ENCODE measurements around the gene OSCAR. TPM values are rescaled to one million over a fixed set of nuclear protein-coding genes. Genes with fewer than 3 reads are reported as not detected.
A peak's percentile ranks its signal among the peaks of the same experiment; 100 is the strongest.

The OSCAR gene
- total and polyA plus RNA-seq, 2 of the 13 experiments (the other 11 are each of a cell fraction or from before 2014, with no cell fraction given): 1.9 TPM; not detected in 1

GRCh38 chr19:54115109-54116063 is 14.8 kb upstream of the OSCAR start, which contains the start of the genes PRPF31 and TFPT (continued):
- TF ChIP-seq HNF4A (CRISPR knock-in tag; IDR thresholded peaks at IDR 0.05) (no peak), SNAI1 (CRISPR knock-in tag; IDR thresholded peaks at IDR 0.05; ENCODE audit: borderline replicate concordance) (no peak), FOXK1 (CRISPR knock-in tag; IDR thresholded peaks at IDR 0.05; ENCODE audit: borderline replicate concordance, low read depth) (peak; percentile 97), KDM3A (CRISPR knock-in tag; IDR thresholded peaks at IDR 0.05; ENCODE audit: low read depth) (peak; percentile 85), ZNF253 (CRISPR knock-in tag; IDR thresholded peaks at IDR 0.05; ENCODE audit: borderline replicate concordance) (0 out of 2 replicates have a peak, but pooled peaks have one; percentile 23), TEAD2 (CRISPR knock-in tag; IDR thresholded peaks at IDR 0.05) (0 out of 2 replicates have a peak, but pooled peaks have one; percentile 33), KIAA2018 (CRISPR knock-in tag; IDR thresholded peaks at IDR 0.05; ENCODE audit: borderline replicate concordance) (0 out of 2 replicates have a peak, but pooled peaks have one; percentile 51), ZNF75D (CRISPR knock-in tag; IDR thresholded peaks at IDR 0.05; ENCODE audit: borderline replicate concordance) (no peak), ZNF776 (CRISPR knock-in tag; IDR thresholded peaks at IDR 0.05) (no peak; the same call in 1 of the 2 replicates), ZNF33A (CRISPR knock-in tag; IDR thresholded peaks at IDR 0.05; ENCODE audit: borderline replicate concordance) (peak; percentile 89; the same call in 1 of the 2 replicates), ZKSCAN8 (CRISPR knock-in tag; IDR thresholded peaks at IDR 0.05; ENCODE audit: borderline replicate concordance) (no peak; the same call in 1 of the 2 replicates), AFF4 (CRISPR knock-in tag; IDR thresholded peaks at IDR 0.05) (no peak), GATA4 (IDR thresholded peaks at IDR 0.05; ENCODE audit: borderline replicate concordance, low read depth) (peak; percentile 49; the same call in 1 of the 2 replicates), ZFP36L2 (CRISPR knock-in tag; IDR thresholded peaks at IDR 0.05) (no peak), ELF4 (CRISPR knock-in tag; IDR thresholded peaks at IDR 0.05; ENCODE audit: borderline replicate concordance) (no peak)
